Suprapubic skin (tissue), 4 donors: ENCODE data around the gene ST7. TPM values are rescaled to one million over a fixed set of nuclear protein-coding genes. Genes with fewer than 3 reads are reported as not detected.
A peak's percentile ranks its signal among the peaks of the same experiment; 100 is the strongest.

Experiments used
- DNase-seq, 2 donors: peaks; one replicate each; pipeline ENCODE4 v3.0.0-alpha.2; 2019; ENCODE audit warnings: low spot score in 2 of 2
- H3K27ac ChIP-seq: fragments of 200-600 bp; sonication (generic); one replicate; pipeline ENCODE4 v1.5.1; 2019
- H3K27me3 ChIP-seq: fragments of 200-600 bp; sonication (generic); one replicate; pipeline ENCODE4 v1.5.1; 2019
- H3K36me3 ChIP-seq: fragments of 200-600 bp; sonication (generic); one replicate; pipeline ENCODE4 v1.5.1; 2019
- H3K4me1 ChIP-seq: fragments of 200-600 bp; sonication (generic); one replicate; pipeline ENCODE4 v1.5.1; 2019
- H3K4me3 ChIP-seq: fragments of 200-600 bp; sonication (generic); one replicate; pipeline ENCODE4 v1.5.1; 2019; ENCODE audit warnings: mild to moderate bottlenecking
- H3K9me3 ChIP-seq: fragments of 200-600 bp; sonication (generic); one replicate; pipeline ENCODE4 v1.5.1; 2019
- CTCF ChIP-seq, 2 donors: fragments of 200-600 bp in 1 of 2; fragments of 450-650 bp in 1 of 2; sonication (generic) in 1 of 2; IDR thresholded peaks; one replicate each; pipeline ENCODE4 v1.5.1; 2016 to 2019; ENCODE audit warnings: antibody characterized with exemption in 2 of 2, mild to moderate bottlenecking in 1 of 2, moderate library complexity in 1 of 2
- EP300 ChIP-seq: sonication (generic); formaldehyde crosslinking; IDR thresholded peaks from one replicate; pipeline ENCODE4 v1.6.1; 2017; ENCODE audit warnings: antibody characterized with exemption
- POLR2A ChIP-seq, 2 donors: fragments of 450-650 bp; IDR thresholded peaks; one replicate each; pipeline ENCODE4 v1.6.1; 2017; ENCODE audit warnings: antibody characterized with exemption in 2 of 2, mild to moderate bottlenecking in 2 of 2, moderate library complexity in 2 of 2
- POLR2AphosphoS5 ChIP-seq, 3 donors: sonication (generic); formaldehyde crosslinking; IDR thresholded peaks; one replicate each; pipeline ENCODE4 v1.6.1; 2017; ENCODE audit warnings: antibody characterized with exemption in 3 of 3
- WGBS: methylation state at CpG from one replicate; pipeline ENCODE4 v1.1.5; 2018; 5-methylcytosine and 5-hydroxymethylcytosine counted together
- total RNA-seq, 4 donors: library from RNA; depleted of rRNA; stranded (reverse); fragments of >200 nt; gene quantifications; one replicate each; pipeline ENCODE4 v1.1.0, GENCODE V29; 2016

The ST7 gene
- total RNA-seq, 4 donors from 2014 or later = 13.1 to 28.2 (median 18.6) TPM

GRCh38 chr7:116986611-116987565, 33.6 kb downstream of the ST7 start:
- Histone ChIP-seq H3K27me3 (no peaks in the 10 kb centered on the region), H3K27ac (no peak overlapping the region), H3K4me3 (no peak overlapping the region), H3K9me3 (no peaks in the 10 kb centered on the region), H3K36me3 (no peaks in the 10 kb centered on the region), H3K4me1 (no peaks in the 10 kb centered on the region)
- no peak for TF ChIP-seq POLR2AphosphoS5 (IDR thresholded peaks at IDR 0.05)
- TF ChIP-seq EP300 = no peak
- no peak for TF ChIP-seq CTCF (IDR thresholded peaks at IDR 0.05)
- TF ChIP-seq POLR2A (IDR thresholded peaks at IDR 0.05) = no peak
- WGBS = 60% methylated on average over 4 of the region's 4 CpGs
- DNase-seq = no peak

- Histone ChIP-seq H3K27me3 (no peaks in the 10 kb centered on the region), H3K4me3 (no peak overlapping the region), H3K4me1 (no peaks in the 10 kb centered on the region), H3K9me3 (no peaks in the 10 kb centered on the region), H3K36me3 (no peaks in the 10 kb centered on the region), H3K27ac (no peak overlapping the region)
- DNase-seq = no peak
- 60% methylated on average over 4 of the region's 4 CpGs for WGBS
- TF ChIP-seq POLR2AphosphoS5 (IDR thresholded peaks at IDR 0.05) (no peak), CTCF (IDR thresholded peaks at IDR 0.05) (peak in 1 of 2 donors; percentile 10), EP300 (no peak), POLR2A (IDR thresholded peaks at IDR 0.05) (no peak)
Measured at GRCh38 chr7:116988363-116988989, 35.2 kb downstream of the ST7 start.

- H3K36me3 ChIP-seq = no peaks in the 10 kb centered on the region
- no peaks in the 10 kb centered on the region for H3K4me1 ChIP-seq
- no peak overlapping the region for H3K27ac ChIP-seq
- TF ChIP-seq CTCF (IDR thresholded peaks at IDR 0.05) (no peak), POLR2AphosphoS5 (IDR thresholded peaks at IDR 0.05) (no peak), POLR2A (IDR thresholded peaks at IDR 0.05) (no peak), EP300 (no peak)
- WGBS = 91% methylated on average over 5 of the region's 5 CpGs
- no peaks in the 10 kb centered on the region for H3K27me3 ChIP-seq
- H3K9me3 ChIP-seq = no peaks in the 10 kb centered on the region
- DNase-seq = no peak
- no peak overlapping the region for H3K4me3 ChIP-seq
Measured at GRCh38 chr7:116990056-116990455, 36.8 kb downstream of the ST7 start.

- no peak for TF ChIP-seq POLR2A (IDR thresholded peaks at IDR 0.05)
- TF ChIP-seq CTCF (IDR thresholded peaks at IDR 0.05) = no peak
- TF ChIP-seq POLR2AphosphoS5 (IDR thresholded peaks at IDR 0.05) = no peak
- TF ChIP-seq EP300 = no peak
- H3K9me3 ChIP-seq = no peaks in the 10 kb centered on the region
- DNase-seq = no peak
- no peak overlapping the region for H3K27ac ChIP-seq
- no peaks in the 10 kb centered on the region for H3K4me1 ChIP-seq
- H3K36me3 ChIP-seq = no peaks in the 10 kb centered on the region
- H3K27me3 ChIP-seq = no peaks in the 10 kb centered on the region
- no peak overlapping the region for H3K4me3 ChIP-seq
- 98% methylated on average over 3 of the region's 3 CpGs for WGBS
Measured at GRCh38 chr7:116991233-116991632, 37.9 kb downstream of the ST7 start.

GRCh38 chr7:116994611-116995010, 41.3 kb downstream of the ST7 start:
- no peaks in the 10 kb centered on the region for H3K36me3 ChIP-seq
- H3K4me3 ChIP-seq = no peak overlapping the region
- TF ChIP-seq POLR2AphosphoS5 (IDR thresholded peaks at IDR 0.05) = no peak
- TF ChIP-seq CTCF (IDR thresholded peaks at IDR 0.05) = no peak
- no peak for TF ChIP-seq POLR2A (IDR thresholded peaks at IDR 0.05)
- TF ChIP-seq EP300 = no peak
- H3K27me3 ChIP-seq = no peaks in the 10 kb centered on the region
- WGBS = 89% methylated on average over 6 of the region's 6 CpGs
- no peak for DNase-seq
- no peak overlapping the region for H3K27ac ChIP-seq
- H3K4me1 ChIP-seq = no peaks in the 10 kb centered on the region
- H3K9me3 ChIP-seq = peaks cover 4% of the 10 kb centered on the region
